Neural cell (in vitro differentiated cells): ENCODE results near the gene DNMT3A.

Experiments
- CTCF ChIP-seq: fragments of 450-650 bp; IDR thresholded peaks from 2 replicates; pipeline ENCODE4 v1.5.1; 2014; ENCODE audit warnings: antibody characterized with exemption, mild to moderate bottlenecking, moderate library complexity; ENCODE audit not compliant: poor library complexity, severe bottlenecking
- EP300 ChIP-seq: fragments of 450-650 bp; conservative IDR thresholded peaks from 2 replicates; pipeline ENCODE4 v1.6.1; 2014; ENCODE audit warnings: antibody characterized with exemption, mild to moderate bottlenecking, moderate library complexity; ENCODE audit not compliant: poor library complexity, severe bottlenecking
- POLR2AphosphoS5 ChIP-seq: IDR thresholded peaks from 2 replicates; pipeline ENCODE4 v1.6.1; 2012
- SMC3 ChIP-seq: fragments of 450-650 bp; conservative IDR thresholded peaks from 2 replicates; pipeline ENCODE4 v1.6.1; 2014; ENCODE audit warnings: antibody characterized with exemption, mild to moderate bottlenecking, moderate library complexity; ENCODE audit not compliant: poor library complexity

- TF ChIP-seq CTCF (peak; percentile 27), SMC3 (no peak), POLR2AphosphoS5 (no peak), EP300 (no peak)
These were observed 1.9 kb downstream of the DNMT3A start for GRCh38 chr2:25339791-25340180.
